ENCODE measurements around the gene RNF180.
"Not testable (repeated sequence)": the region's sequence is repeated elsewhere in the genome, so short reads cannot be mapped to it uniquely, and the experiment has no call there.

DNA sequence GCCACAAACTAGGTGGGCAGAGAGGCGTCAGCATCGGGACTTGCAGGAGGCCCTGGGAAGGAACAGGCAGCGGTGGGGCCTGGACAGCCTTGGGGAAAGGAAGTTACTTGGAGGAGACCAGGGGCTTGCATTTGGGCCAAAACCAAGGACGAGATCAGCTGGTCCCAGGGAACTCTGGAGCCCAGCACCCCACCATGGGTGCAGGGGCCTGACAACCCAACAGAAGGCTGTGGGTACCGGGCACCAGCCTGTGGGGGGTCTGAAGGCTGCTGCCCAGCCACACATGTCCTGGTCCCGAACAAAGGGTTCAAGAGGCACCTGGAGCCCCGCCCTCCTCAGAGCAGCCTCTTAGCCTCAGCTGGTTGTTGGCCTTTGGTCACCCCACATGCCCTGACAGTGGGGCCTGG lies 61.5 kb downstream of the RNF180 start:
- TF ChIP-seq, protein P1, sequence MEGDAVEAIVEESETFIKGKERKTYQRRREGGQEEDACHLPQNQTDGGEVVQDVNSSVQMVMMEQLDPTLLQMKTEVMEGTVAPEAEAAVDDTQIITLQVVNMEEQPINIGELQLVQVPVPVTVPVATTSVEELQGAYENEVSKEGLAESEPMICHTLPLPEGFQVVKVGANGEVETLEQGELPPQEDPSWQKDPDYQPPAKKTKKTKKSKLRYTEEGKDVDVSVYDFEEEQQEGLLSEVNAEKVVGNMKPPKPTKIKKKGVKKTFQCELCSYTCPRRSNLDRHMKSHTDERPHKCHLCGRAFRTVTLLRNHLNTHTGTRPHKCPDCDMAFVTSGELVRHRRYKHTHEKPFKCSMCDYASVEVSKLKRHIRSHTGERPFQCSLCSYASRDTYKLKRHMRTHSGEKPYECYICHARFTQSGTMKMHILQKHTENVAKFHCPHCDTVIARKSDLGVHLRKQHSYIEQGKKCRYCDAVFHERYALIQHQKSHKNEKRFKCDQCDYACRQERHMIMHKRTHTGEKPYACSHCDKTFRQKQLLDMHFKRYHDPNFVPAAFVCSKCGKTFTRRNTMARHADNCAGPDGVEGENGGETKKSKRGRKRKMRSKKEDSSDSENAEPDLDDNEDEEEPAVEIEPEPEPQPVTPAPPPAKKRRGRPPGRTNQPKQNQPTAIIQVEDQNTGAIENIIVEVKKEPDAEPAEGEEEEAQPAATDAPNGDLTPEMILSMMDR (IDR thresholded peaks at IDR 0.05; ENCODE audit: poor library complexity, severe bottlenecking), result not testable (repeated sequence)
- TF ChIP-seq EZH2 (IDR thresholded peaks at IDR 0.05; ENCODE audit: borderline replicate concordance, insufficient read depth, low read length, poor library complexity, severe bottlenecking); MXI1 (conservative IDR thresholded peaks at IDR 0.05; ENCODE audit: poor library complexity, severe bottlenecking): not testable (repeated sequence)
- TF ChIP-seq, protein P2, sequence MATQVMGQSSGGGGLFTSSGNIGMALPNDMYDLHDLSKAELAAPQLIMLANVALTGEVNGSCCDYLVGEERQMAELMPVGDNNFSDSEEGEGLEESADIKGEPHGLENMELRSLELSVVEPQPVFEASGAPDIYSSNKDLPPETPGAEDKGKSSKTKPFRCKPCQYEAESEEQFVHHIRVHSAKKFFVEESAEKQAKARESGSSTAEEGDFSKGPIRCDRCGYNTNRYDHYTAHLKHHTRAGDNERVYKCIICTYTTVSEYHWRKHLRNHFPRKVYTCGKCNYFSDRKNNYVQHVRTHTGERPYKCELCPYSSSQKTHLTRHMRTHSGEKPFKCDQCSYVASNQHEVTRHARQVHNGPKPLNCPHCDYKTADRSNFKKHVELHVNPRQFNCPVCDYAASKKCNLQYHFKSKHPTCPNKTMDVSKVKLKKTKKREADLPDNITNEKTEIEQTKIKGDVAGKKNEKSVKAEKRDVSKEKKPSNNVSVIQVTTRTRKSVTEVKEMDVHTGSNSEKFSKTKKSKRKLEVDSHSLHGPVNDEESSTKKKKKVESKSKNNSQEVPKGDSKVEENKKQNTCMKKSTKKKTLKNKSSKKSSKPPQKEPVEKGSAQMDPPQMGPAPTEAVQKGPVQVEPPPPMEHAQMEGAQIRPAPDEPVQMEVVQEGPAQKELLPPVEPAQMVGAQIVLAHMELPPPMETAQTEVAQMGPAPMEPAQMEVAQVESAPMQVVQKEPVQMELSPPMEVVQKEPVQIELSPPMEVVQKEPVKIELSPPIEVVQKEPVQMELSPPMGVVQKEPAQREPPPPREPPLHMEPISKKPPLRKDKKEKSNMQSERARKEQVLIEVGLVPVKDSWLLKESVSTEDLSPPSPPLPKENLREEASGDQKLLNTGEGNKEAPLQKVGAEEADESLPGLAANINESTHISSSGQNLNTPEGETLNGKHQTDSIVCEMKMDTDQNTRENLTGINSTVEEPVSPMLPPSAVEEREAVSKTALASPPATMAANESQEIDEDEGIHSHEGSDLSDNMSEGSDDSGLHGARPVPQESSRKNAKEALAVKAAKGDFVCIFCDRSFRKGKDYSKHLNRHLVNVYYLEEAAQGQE (IDR thresholded peaks at IDR 0.05; ENCODE audit: borderline replicate concordance), result not testable (repeated sequence)
